ENCODE data around the gene CLEC4F. TPM values are rescaled to one million over a fixed set of nuclear protein-coding genes. Genes with fewer than 3 reads are reported as not detected.

The CLEC4F gene
- total and polyA plus RNA-seq, 2 donors (not counting 3 experiments of a cell fraction or from before 2014, with no cell fraction given) = not detected

- Histone ChIP-seq H3K27ac (ENCODE audit: insufficient read depth, low read depth, low read length) (peak overlapping the region; percentile 87), H4K20me1 (replicated peaks; ENCODE audit: control insufficient read depth, extremely low read depth, insufficient read depth, low read length) (no peaks in the 10 kb centered on the region), H3K9me3 (replicated peaks; ENCODE audit: control insufficient read depth, insufficient read depth, low read length) (no peaks in the 10 kb centered on the region), H3K9ac (replicated peaks; ENCODE audit: extremely low read depth, insufficient read depth, low read length) (no peak overlapping the region), H3K79me2 (ENCODE audit: control insufficient read depth, insufficient read depth, low read length) (no peaks in the 10 kb centered on the region), H3K4me3 (replicated peaks in 1 of 3; ENCODE audit: insufficient read depth in 1 of 3, low read depth in 1 of 3, low read length in 3 of 3) (no peak overlapping the region), H3K36me3 (ENCODE audit: control insufficient read depth in 2 of 2, extremely low read depth in 1 of 2, insufficient read depth in 2 of 2, low read length in 2 of 2) (no peaks in the 10 kb centered on the region), H3K9me1 (replicated peaks; ENCODE audit: control insufficient read depth, extremely low read depth, insufficient read depth, low read length) (no peaks in the 10 kb centered on the region), H2AFZ (ENCODE audit: low read depth, low read length) (peak overlapping the region; percentile 86), H3K4me1 (ENCODE audit: control insufficient read depth, extremely low read depth, insufficient read depth, low read length) (peaks cover 20% of the 10 kb centered on the region), H3K4me2 (ENCODE audit: insufficient read depth, low read length) (no peak overlapping the region), H3K27me3 (ENCODE audit: control insufficient read depth in 2 of 2, insufficient read depth in 2 of 2, low read length in 2 of 2) (no peaks in the 10 kb centered on the region)
- intact Hi-C loops (cut with micrococcal nuclease) (loop anchor here (2.0 kb wide), 1 partner anchor 469 kb away; no protein-coding TSS in a partner anchor), dilution Hi-C loops (cut with MboI; ENCODE audit: extremely low pct_ligation_motif_present, low sequenced_read_pairs) (no loop called here)
- POLR2A ChIA-PET = no interaction called here
- no peak for TF ChIP-seq FOS (IDR thresholded peaks at IDR 0.05; ENCODE audit: borderline replicate concordance, insufficient read depth, low read length)
- no peak for TF ChIP-seq MAX (IDR thresholded peaks at IDR 0.05; ENCODE audit: insufficient read depth, insufficient read length)
- no peak for TF ChIP-seq CTCF (IDR thresholded peaks at IDR 0.05; ENCODE audit: extremely low read depth in 1 of 2, insufficient read depth in 1 of 2, low read depth in 1 of 2, low read length in 2 of 2)
- no peak for TF ChIP-seq POLR2A (IDR thresholded peaks at IDR 0.05; ENCODE audit: low read depth, low read length)
- DNase-seq (ENCODE audit: low read depth, low spot score) = peak; percentile 42
- FAIRE-seq = peak; percentile 33
- no TSS peak for BruUV-seq (replicated peaks)
- CTCF ChIA-PET = interaction anchor here (0.8 to 1.7 kb wide), 4 partner anchors 39 to 150 kb away, joined by 3 to 13 read pairs (median 6); partner anchors contain the start of gene FIGLA
Observed at GRCh38 chr2:70828115-70828514, 7.7 kb upstream of the CLEC4F start.

GRCh38 chr2:70827388-70827787 lies 7.0 kb upstream of the CLEC4F start:
- CTCF ChIA-PET = interaction anchor here (1.1 kb wide), 1 partner anchor 121 kb away, joined by 5 read pairs; no protein-coding TSS in a partner anchor

More at GRCh38 chr2:70827388-70827787, 7.0 kb upstream of the CLEC4F start:
- no peaks in the 10 kb centered on the region for H3K9me3 ChIP-seq (replicated peaks; ENCODE audit: control insufficient read depth, insufficient read depth, low read length)
- peaks cover 20% of the 10 kb centered on the region for H3K4me1 ChIP-seq (ENCODE audit: control insufficient read depth, extremely low read depth, insufficient read depth, low read length)
- no peaks in the 10 kb centered on the region for H3K27me3 ChIP-seq (ENCODE audit: control insufficient read depth in 2 of 2, insufficient read depth in 2 of 2, low read length in 2 of 2)
- H3K9me1 ChIP-seq (replicated peaks; ENCODE audit: control insufficient read depth, extremely low read depth, insufficient read depth, low read length) = no peaks in the 10 kb centered on the region
- dilution Hi-C loops (cut with MboI; ENCODE audit: extremely low pct_ligation_motif_present, low sequenced_read_pairs) (no loop called here), intact Hi-C loops (cut with micrococcal nuclease) (no loop called here)
- H3K79me2 ChIP-seq (ENCODE audit: control insufficient read depth, insufficient read depth, low read length) = no peaks in the 10 kb centered on the region
- TF ChIP-seq MAX (IDR thresholded peaks at IDR 0.05; ENCODE audit: insufficient read depth, insufficient read length) = no peak
- TF ChIP-seq JUN (IDR thresholded peaks at IDR 0.05; ENCODE audit: borderline replicate concordance, insufficient read depth, insufficient read length, low read depth) = no peak
- TF ChIP-seq POLR2A (IDR thresholded peaks at IDR 0.05; ENCODE audit: low read depth, low read length) = no peak
- TF ChIP-seq EZH2 (IDR thresholded peaks at IDR 0.05; ENCODE audit: borderline replicate concordance, low read depth, low read length, severe bottlenecking) = no peak
- no peak for TF ChIP-seq POLR2AphosphoS5 (IDR thresholded peaks at IDR 0.05; ENCODE audit: insufficient read depth, low read depth, low read length)
- TF ChIP-seq CTCF (IDR thresholded peaks at IDR 0.05; ENCODE audit: extremely low read depth in 1 of 2, insufficient read depth in 1 of 2, low read depth in 1 of 2, low read length in 2 of 2) = no peak
- TF ChIP-seq MYC (IDR thresholded peaks at IDR 0.05; ENCODE audit: low read depth, low read length) = no peak
- TF ChIP-seq GATA2 (IDR thresholded peaks at IDR 0.05; ENCODE audit: insufficient read depth, insufficient read length, low read depth, low read length) = no peak
- no peak for TF ChIP-seq FOS (IDR thresholded peaks at IDR 0.05; ENCODE audit: borderline replicate concordance, insufficient read depth, low read length)
- no peak overlapping the region for H3K27ac ChIP-seq (ENCODE audit: insufficient read depth, low read depth, low read length)
- FAIRE-seq (no peak), DNase-seq (ENCODE audit: low read depth, low spot score) (no peak)
- no peak overlapping the region for H2AFZ ChIP-seq (ENCODE audit: low read depth, low read length)
- POLR2A ChIA-PET = no interaction called here
- H3K36me3 ChIP-seq (ENCODE audit: control insufficient read depth in 2 of 2, extremely low read depth in 1 of 2, insufficient read depth in 2 of 2, low read length in 2 of 2) = no peaks in the 10 kb centered on the region
- H3K9ac ChIP-seq (replicated peaks; ENCODE audit: extremely low read depth, insufficient read depth, low read length) = no peak overlapping the region
- H3K4me2 ChIP-seq (ENCODE audit: insufficient read depth, low read length) = no peak overlapping the region
- no peak overlapping the region for H3K4me3 ChIP-seq (replicated peaks in 1 of 3; ENCODE audit: insufficient read depth in 1 of 3, low read depth in 1 of 3, low read length in 3 of 3)
- no peaks in the 10 kb centered on the region for H4K20me1 ChIP-seq (replicated peaks; ENCODE audit: control insufficient read depth, extremely low read depth, insufficient read depth, low read length)
- no TSS peak for BruUV-seq (replicated peaks)
